GM10248 (cell line): Measurements from ENCODE around the gene ZBTB48.
"Not testable (repeated sequence)": the region's sequence is repeated elsewhere in the genome, so short reads cannot be mapped to it uniquely, and the experiment has no call there.

Experiments
- CTCF ChIA-PET: fragments of 300-600 bp; sonication (Branson Sonifier 250); formaldehyde crosslinking; extraction: SDS; loops from one replicate; lab custom pipeline; 2021; ENCODE audit warnings: antibody characterized with exemption; lab: Yijun Ruan, JAX
- POLR2A ChIA-PET: fragments of 350-650 bp; sonication (Branson Sonifier 250); formaldehyde crosslinking; extraction: SDS; loops from one replicate; lab custom pipeline; 2020; ENCODE audit warnings: antibody characterized with exemption; lab: Yijun Ruan, JAX
- DNase-seq: peaks from one replicate; pipeline ENCODE4 v3.0.0; 2012; ENCODE audit errors: extremely low spot score
- CTCF ChIP-seq: IDR thresholded peaks from 2 replicates; pipeline ENCODE4 v1.5.1; 2012; ENCODE audit warnings: mild to moderate bottlenecking, low read depth; ENCODE audit errors: extremely low read depth, missing control alignments, control extremely low read depth

Gene ZBTB48

GRCh38 chr1:6599141-6599975 is 19.6 kb downstream of the ZBTB48 start:
- ChIA-PET POLR2A (interaction anchor here (0.8 to 1.0 kb wide), 2 partner anchors 11 to 20 kb away, joined by 3 to 5 read pairs; partner anchors contain the start of gene ZBTB48), CTCF (interaction anchor here (0.8 to 3.6 kb wide), 7 partner anchors 9 to 47 kb away, joined by 3 to 16 read pairs (median 4); partner anchors contain the start of genes NOL9, THAP3 and ZBTB48)
- no peak for DNase-seq
- no peak for TF ChIP-seq CTCF

GRCh38 chr1:6599991-6600390 is 20.2 kb downstream of the ZBTB48 start:
- DNase-seq: not testable (repeated sequence)
- ChIA-PET POLR2A (interaction anchor here (0.8 to 1.0 kb wide), 2 partner anchors 11 to 20 kb away, joined by 3 to 5 read pairs; partner anchors contain the start of gene ZBTB48), CTCF (interaction anchor here (0.8 to 3.6 kb wide), 7 partner anchors 9 to 47 kb away, joined by 3 to 16 read pairs (median 4); partner anchors contain the start of genes NOL9, THAP3 and ZBTB48)

DNA sequence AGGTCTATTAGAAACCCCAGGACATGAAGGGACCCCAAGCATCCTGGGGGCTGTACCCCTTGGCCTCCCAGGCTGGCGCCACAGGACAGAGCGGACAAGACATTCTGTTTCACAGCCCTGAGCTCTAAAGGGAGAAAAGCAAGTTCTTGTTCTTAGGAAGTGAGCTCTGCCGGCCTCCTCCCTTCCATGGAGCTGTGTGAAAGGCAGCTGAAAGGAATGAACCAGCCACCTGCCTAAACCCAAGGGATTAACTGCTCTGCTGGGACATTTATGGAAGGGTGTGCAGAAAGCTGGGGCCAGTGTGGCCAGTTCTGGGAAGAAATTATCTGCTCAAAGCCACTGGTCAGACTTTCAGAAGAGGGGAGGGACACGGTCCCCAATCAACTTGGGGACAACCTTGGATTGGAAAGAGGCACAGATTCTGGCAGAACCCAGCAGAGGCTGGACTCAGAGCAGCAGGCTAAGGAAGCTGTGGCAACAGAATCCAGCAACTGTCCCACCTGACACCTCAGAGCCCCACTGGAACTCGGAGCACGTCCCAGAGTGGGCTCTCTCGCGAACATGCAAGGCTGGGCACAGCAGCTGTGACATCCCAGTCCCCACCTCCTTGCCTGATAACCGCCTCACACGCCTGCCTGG is 20.7 kb downstream of the ZBTB48 start:
- DNase-seq: no peak
- TF ChIP-seq CTCF: no peak

GRCh38 chr1:6601049-6601922 is 21.5 kb downstream of the ZBTB48 start:
- peak; percentile 75 for DNase-seq
- POLR2A ChIA-PET: interaction anchor here (0.5 to 1.2 kb wide), 4 partner anchors 9 to 98 kb away, joined by 3 to 4 read pairs (median 3); partner anchors contain the start of gene ZBTB48
- CTCF ChIA-PET: interaction anchor here (0.9 to 3.6 kb wide), 7 partner anchors 11 to 47 kb away, joined by 3 to 16 read pairs (median 4); partner anchors contain the start of genes NOL9, THAP3 and ZBTB48
- no peak for TF ChIP-seq CTCF

More for the DNA sequence above, 20.7 kb downstream of the ZBTB48 start:
- CTCF ChIA-PET: interaction anchor here (0.8 to 3.6 kb wide), 7 partner anchors 8 to 46 kb away, joined by 3 to 16 read pairs (median 4); partner anchors contain the start of genes NOL9, THAP3 and ZBTB48
- POLR2A ChIA-PET: interaction anchor here (0.8 kb wide), 2 partner anchors 21 kb away, joined by 3 to 5 read pairs; partner anchors contain the start of gene ZBTB48

DNA sequence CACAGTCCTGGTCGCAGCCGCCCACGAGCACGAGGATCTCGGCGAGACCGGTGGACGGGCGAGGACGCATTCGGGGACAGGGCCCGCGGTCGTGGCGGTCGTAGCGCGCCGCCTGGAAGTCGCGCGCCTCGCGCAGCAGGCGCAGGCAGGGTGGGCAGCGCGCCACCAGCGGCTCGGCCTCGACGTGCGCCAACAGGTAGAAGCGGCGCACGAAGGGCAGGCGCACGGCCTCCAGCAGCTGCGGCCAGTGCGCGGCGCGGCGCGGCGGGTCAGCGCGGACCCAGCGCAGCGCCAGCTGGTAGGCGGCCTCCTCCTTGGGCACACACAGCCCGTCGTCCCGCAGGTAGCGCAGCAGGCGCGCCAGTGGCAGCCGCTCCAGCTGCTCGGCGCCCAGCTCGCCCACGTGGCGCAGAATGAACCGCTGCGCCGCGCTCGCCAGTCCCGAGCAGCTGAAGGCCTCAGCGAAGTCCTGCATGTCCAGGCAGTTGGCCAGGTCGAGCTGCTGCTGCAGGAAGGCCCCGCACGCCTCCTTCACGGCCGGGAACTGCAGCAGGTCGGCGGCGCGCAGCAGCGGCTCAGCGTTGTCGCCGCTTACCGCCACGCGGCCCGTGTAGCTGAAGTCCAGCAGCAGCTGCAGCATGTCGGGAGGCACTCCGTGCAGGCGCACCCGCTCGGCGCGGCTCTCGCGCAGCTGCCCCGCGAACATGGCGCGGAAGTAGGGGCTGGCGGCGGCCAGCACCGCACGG is 22.3 kb downstream of the ZBTB48 start:
- POLR2A ChIA-PET: interaction anchor here (0.5 to 1.2 kb wide), 4 partner anchors 10 to 99 kb away, joined by 3 to 4 read pairs (median 3); partner anchors contain the start of gene ZBTB48
- CTCF ChIA-PET: interaction anchor here (0.9 to 3.6 kb wide), 6 partner anchors 10 to 44 kb away, joined by 3 to 16 read pairs (median 4); partner anchors contain the start of gene ZBTB48

More for the DNA sequence above, 22.3 kb downstream of the ZBTB48 start:
- DNase-seq: peak; percentile 56
- no peak for TF ChIP-seq CTCF
